ENCODE data around the gene CANX. TPM values are rescaled to one million over a fixed set of nuclear protein-coding genes. Genes with fewer than 3 reads are reported as not detected.
A peak's percentile ranks its signal among the peaks of the same experiment; 100 is the strongest.

The CANX gene
- total and polyA plus RNA-seq, 2 of the 13 experiments (the other 11 are each of a cell fraction or from before 2014, with no cell fraction given), result 477 to 680 TPM

DNA sequence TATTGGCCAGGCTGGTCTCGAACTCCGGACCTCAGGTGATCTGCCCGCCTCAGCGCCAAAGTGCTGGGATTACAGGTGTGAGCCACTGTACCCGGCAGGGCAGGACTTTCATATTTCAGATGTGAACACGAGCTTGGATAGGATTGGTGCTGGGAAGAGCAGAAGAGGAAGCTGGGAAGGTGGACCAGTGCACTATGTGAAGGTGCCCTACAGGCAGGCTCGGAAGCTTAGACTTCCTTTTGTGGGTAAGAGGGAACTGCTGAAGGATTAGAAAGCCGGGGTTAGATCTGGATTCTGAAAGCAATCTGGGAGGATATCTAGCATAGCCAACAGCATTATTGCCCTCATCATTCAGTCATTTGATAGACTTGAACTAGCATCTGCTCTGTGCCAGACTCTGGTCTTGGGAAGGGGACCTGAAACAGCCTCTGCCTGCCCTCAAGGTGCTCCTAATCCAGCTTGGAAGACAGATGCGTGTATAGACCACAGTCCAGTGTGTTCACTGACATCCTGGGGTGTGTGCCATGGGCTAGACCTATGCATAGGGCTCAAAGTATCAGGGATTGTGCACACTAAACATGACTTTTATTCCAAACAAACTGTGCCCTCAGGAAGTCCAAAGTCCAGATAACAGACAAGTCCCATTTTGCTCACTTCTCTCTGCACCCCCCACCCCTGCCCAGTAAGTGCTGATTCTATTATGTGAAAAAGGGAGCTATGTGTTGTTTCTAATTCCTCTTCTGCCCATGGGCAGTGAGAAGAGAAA lies 18.6 kb upstream of the CANX start (continued):
- TF ChIP-seq, protein P1, sequence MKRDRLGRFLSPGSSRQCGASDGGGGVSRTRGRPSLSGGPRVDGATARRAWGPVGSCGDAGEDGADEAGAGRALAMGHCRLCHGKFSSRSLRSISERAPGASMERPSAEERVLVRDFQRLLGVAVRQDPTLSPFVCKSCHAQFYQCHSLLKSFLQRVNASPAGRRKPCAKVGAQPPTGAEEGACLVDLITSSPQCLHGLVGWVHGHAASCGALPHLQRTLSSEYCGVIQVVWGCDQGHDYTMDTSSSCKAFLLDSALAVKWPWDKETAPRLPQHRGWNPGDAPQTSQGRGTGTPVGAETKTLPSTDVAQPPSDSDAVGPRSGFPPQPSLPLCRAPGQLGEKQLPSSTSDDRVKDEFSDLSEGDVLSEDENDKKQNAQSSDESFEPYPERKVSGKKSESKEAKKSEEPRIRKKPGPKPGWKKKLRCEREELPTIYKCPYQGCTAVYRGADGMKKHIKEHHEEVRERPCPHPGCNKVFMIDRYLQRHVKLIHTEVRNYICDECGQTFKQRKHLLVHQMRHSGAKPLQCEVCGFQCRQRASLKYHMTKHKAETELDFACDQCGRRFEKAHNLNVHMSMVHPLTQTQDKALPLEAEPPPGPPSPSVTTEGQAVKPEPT (CRISPR knock-in tag; IDR thresholded peaks at IDR 0.05; ENCODE audit: low read depth), result no peak
- TF ChIP-seq, protein P2, sequence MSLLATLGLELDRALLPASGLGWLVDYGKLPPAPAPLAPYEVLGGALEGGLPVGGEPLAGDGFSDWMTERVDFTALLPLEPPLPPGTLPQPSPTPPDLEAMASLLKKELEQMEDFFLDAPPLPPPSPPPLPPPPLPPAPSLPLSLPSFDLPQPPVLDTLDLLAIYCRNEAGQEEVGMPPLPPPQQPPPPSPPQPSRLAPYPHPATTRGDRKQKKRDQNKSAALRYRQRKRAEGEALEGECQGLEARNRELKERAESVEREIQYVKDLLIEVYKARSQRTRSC (CRISPR knock-in tag; IDR thresholded peaks at IDR 0.05; ENCODE audit: low read depth), result no peak
- TF ChIP-seq EZH2 (conservative IDR thresholded peaks at IDR 0.05; ENCODE audit: low read depth, low read length), result no peak
- TF ChIP-seq ELF3 (CRISPR knock-in tag; IDR thresholded peaks at IDR 0.05), result no peak; the same call in 1 of the 2 replicates
- no peak for TF ChIP-seq ELF4 (CRISPR knock-in tag; IDR thresholded peaks at IDR 0.05; ENCODE audit: borderline replicate concordance)
- TF ChIP-seq TCF7 (IDR thresholded peaks at IDR 0.05; ENCODE audit: low read depth), result no peak
- TF ChIP-seq, protein P3, sequence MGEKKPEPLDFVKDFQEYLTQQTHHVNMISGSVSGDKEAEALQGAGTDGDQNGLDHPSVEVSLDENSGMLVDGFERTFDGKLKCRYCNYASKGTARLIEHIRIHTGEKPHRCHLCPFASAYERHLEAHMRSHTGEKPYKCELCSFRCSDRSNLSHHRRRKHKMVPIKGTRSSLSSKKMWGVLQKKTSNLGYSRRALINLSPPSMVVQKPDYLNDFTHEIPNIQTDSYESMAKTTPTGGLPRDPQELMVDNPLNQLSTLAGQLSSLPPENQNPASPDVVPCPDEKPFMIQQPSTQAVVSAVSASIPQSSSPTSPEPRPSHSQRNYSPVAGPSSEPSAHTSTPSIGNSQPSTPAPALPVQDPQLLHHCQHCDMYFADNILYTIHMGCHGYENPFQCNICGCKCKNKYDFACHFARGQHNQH (CRISPR knock-in tag; IDR thresholded peaks at IDR 0.05), result peak; percentile 76; the same call in 1 of the 2 replicates
- no peak for TF ChIP-seq ETV6 (CRISPR knock-in tag; conservative IDR thresholded peaks at IDR 0.05)
- no peak for TF ChIP-seq ZNF446 (CRISPR knock-in tag; IDR thresholded peaks at IDR 0.05)
- peak; percentile 41; the same call in 1 of the 2 replicates for TF ChIP-seq EHMT2 (IDR thresholded peaks at IDR 0.05; ENCODE audit: borderline replicate concordance, low read depth, low read length)
- TF ChIP-seq, protein P4, sequence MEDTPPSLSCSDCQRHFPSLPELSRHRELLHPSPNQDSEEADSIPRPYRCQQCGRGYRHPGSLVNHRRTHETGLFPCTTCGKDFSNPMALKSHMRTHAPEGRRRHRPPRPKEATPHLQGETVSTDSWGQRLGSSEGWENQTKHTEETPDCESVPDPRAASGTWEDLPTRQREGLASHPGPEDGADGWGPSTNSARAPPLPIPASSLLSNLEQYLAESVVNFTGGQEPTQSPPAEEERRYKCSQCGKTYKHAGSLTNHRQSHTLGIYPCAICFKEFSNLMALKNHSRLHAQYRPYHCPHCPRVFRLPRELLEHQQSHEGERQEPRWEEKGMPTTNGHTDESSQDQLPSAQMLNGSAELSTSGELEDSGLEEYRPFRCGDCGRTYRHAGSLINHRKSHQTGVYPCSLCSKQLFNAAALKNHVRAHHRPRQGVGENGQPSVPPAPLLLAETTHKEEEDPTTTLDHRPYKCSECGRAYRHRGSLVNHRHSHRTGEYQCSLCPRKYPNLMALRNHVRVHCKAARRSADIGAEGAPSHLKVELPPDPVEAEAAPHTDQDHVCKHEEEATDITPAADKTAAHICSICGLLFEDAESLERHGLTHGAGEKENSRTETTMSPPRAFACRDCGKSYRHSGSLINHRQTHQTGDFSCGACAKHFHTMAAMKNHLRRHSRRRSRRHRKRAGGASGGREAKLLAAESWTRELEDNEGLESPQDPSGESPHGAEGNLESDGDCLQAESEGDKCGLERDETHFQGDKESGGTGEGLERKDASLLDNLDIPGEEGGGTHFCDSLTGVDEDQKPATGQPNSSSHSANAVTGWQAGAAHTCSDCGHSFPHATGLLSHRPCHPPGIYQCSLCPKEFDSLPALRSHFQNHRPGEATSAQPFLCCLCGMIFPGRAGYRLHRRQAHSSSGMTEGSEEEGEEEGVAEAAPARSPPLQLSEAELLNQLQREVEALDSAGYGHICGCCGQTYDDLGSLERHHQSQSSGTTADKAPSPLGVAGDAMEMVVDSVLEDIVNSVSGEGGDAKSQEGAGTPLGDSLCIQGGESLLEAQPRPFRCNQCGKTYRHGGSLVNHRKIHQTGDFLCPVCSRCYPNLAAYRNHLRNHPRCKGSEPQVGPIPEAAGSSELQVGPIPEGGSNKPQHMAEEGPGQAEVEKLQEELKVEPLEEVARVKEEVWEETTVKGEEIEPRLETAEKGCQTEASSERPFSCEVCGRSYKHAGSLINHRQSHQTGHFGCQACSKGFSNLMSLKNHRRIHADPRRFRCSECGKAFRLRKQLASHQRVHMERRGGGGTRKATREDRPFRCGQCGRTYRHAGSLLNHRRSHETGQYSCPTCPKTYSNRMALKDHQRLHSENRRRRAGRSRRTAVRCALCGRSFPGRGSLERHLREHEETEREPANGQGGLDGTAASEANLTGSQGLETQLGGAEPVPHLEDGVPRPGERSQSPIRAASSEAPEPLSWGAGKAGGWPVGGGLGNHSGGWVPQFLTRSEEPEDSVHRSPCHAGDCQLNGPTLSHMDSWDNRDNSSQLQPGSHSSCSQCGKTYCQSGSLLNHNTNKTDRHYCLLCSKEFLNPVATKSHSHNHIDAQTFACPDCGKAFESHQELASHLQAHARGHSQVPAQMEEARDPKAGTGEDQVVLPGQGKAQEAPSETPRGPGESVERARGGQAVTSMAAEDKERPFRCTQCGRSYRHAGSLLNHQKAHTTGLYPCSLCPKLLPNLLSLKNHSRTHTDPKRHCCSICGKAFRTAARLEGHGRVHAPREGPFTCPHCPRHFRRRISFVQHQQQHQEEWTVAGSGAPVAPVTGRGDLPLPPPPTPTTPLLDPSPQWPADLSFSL (CRISPR knock-in tag; IDR thresholded peaks at IDR 0.05), result no peak; the same call in 1 of the 2 replicates
- TF ChIP-seq ZNF17 (CRISPR knock-in tag; IDR thresholded peaks at IDR 0.05), result no peak
- no peak for TF ChIP-seq HIVEP1 (CRISPR knock-in tag; IDR thresholded peaks at IDR 0.05)
- TF ChIP-seq, protein P5, sequence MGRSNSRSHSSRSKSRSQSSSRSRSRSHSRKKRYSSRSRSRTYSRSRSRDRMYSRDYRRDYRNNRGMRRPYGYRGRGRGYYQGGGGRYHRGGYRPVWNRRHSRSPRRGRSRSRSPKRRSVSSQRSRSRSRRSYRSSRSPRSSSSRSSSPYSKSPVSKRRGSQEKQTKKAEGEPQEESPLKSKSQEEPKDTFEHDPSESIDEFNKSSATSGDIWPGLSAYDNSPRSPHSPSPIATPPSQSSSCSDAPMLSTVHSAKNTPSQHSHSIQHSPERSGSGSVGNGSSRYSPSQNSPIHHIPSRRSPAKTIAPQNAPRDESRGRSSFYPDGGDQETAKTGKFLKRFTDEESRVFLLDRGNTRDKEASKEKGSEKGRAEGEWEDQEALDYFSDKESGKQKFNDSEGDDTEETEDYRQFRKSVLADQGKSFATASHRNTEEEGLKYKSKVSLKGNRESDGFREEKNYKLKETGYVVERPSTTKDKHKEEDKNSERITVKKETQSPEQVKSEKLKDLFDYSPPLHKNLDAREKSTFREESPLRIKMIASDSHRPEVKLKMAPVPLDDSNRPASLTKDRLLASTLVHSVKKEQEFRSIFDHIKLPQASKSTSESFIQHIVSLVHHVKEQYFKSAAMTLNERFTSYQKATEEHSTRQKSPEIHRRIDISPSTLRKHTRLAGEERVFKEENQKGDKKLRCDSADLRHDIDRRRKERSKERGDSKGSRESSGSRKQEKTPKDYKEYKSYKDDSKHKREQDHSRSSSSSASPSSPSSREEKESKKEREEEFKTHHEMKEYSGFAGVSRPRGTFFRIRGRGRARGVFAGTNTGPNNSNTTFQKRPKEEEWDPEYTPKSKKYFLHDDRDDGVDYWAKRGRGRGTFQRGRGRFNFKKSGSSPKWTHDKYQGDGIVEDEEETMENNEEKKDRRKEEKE (IDR thresholded peaks at IDR 0.05), result no peak
- no peak for TF ChIP-seq ZNF768 (CRISPR knock-in tag; IDR thresholded peaks at IDR 0.05)
- no peak for TF ChIP-seq REXO4 (CRISPR knock-in tag; IDR thresholded peaks at IDR 0.05; ENCODE audit: borderline replicate concordance)

Measured in HepG2 (cell line).